Body of pancreas (tissue), 4 donors: ENCODE measurements around the gene OSBPL2.

Experiments used
- CTCF ChIP-seq, 7 experiments: fragments of 450-650 bp in 4 of 7; fragments of 200-600 bp in 3 of 7; sonication (generic) in 3 of 7; IDR thresholded peaks; one replicate each; pipeline ENCODE4 v1.5.1; 2016 to 2019; ENCODE audit warnings: antibody characterized with exemption in 7 of 7
- POLR2A ChIP-seq, 3 donors: fragments of 450-650 bp; IDR thresholded peaks; one replicate each; pipeline ENCODE4 v1.6.1; 2016; ENCODE audit warnings: antibody characterized with exemption in 3 of 3, mild to moderate bottlenecking in 2 of 3

- no peak for TF ChIP-seq CTCF (IDR thresholded peaks at IDR 0.05)
- no peak for TF ChIP-seq POLR2A (IDR thresholded peaks at IDR 0.05)
These were observed 14.1 kb downstream of the OSBPL2 start for GRCh38 chr20:62252342-62252966.
